Measurements from ENCODE around the gene THBS4. TPM values are rescaled to one million over a fixed set of nuclear protein-coding genes. Genes with fewer than 3 reads are reported as not detected.

THBS4 gene
- total and polyA plus RNA-seq, 10 of the 15 experiments (the other 5 are each of a cell fraction or from before 2014, with no cell fraction given): 0.31 to 1.7 (median 0.75) TPM

GRCh38 chr5:80083101-80083890, 48.1 kb downstream of the THBS4 start:
- ATAC-seq: peak; percentile 92
- intact Hi-C loops (cut with micrococcal nuclease; ENCODE audit: unreplicated experiment): loop anchor here (1.0 to 5.0 kb wide), 5 partner anchors 92 to 381 kb away; partner anchors contain the start of gene MTX3
- in situ Hi-C loops (cut with MboI): loop anchor here (5.0 kb wide), 1 partner anchor 521 kb away; no protein-coding TSS in a partner anchor
- H3K9me3 ChIP-seq (replicated peaks; ENCODE audit: control insufficient read depth, insufficient read depth, low read length): no peaks in the 10 kb centered on the region
- no peaks in the 10 kb centered on the region for H3K27me3 ChIP-seq (replicated peaks in 1 of 2; ENCODE audit: control insufficient read depth in 2 of 2, insufficient read depth in 2 of 2, low read length in 1 of 2)
- POLR2A ChIA-PET: no interaction called here
- WGBS (ENCODE audit: insufficient coverage, insufficient replicate concordance, low lambda C conversion rate, missing lambda C conversion rate): 7% methylated on average over 19 of the region's 19 CpGs
- no peak overlapping the region for H3K9ac ChIP-seq (ENCODE audit: control insufficient read depth, insufficient read depth, low read length)
- FAIRE-seq: peak; percentile 93
- H3K27ac ChIP-seq (ENCODE audit: control insufficient read depth, insufficient read depth): no peak overlapping the region
- H2AFZ ChIP-seq (ENCODE audit: control insufficient read depth, low read depth, low read length): no peak overlapping the region
- CTCF ChIA-PET: interaction anchor here (0.5 to 3.2 kb wide), 79 partner anchors 9 to 1058 kb away, joined by 3 to 28 read pairs (median 4); partner anchors contain the start of gene MTX3
- no peaks in the 10 kb centered on the region for H3K4me1 ChIP-seq (ENCODE audit: control insufficient read depth, insufficient read depth, low read length)
- no peaks in the 10 kb centered on the region for H4K20me1 ChIP-seq (ENCODE audit: control insufficient read depth, insufficient read depth)
- H3K4me3 ChIP-seq: no peak overlapping the region
- H3K4me2 ChIP-seq (ENCODE audit: control insufficient read depth, insufficient read depth): no peak overlapping the region
- H3K36me3 ChIP-seq (ENCODE audit: control insufficient read depth in 2 of 2, insufficient read depth in 2 of 2, low read length in 1 of 2): no peaks in the 10 kb centered on the region
- TF ChIP-seq SMC3 (IDR thresholded peaks at IDR 0.05; ENCODE audit: borderline replicate concordance, low read length) (peak; percentile 52), ZNF207 (IDR thresholded peaks at IDR 0.05; ENCODE audit: borderline replicate concordance) (no peak), RAD21 (IDR thresholded peaks at IDR 0.05; ENCODE audit: insufficient read depth, low read depth, low read length) (peak; percentile 81), SMARCA5 (IDR thresholded peaks at IDR 0.05) (0 out of 2 replicates have a peak, but pooled peaks have one; percentile 24), CTCF (IDR thresholded peaks at IDR 0.05 in 2 of 3, conservative IDR thresholded peaks at IDR 0.05 in 1 of 3; ENCODE audit: control insufficient read depth in 2 of 3, extremely low read depth in 1 of 3, insufficient read depth in 1 of 3, low read depth in 3 of 3, low read length in 3 of 3) (peak; percentile 41 to 69 (median 66); a peak in 5 of 6 replicates), ELK1 (IDR thresholded peaks at IDR 0.05; ENCODE audit: low read depth, low read length) (no peak)
- BruUV-seq (replicated peaks): no TSS peak
- DNase-seq (ENCODE audit: low read depth, low spot score): no peak
- SMC1A ChIA-PET (ENCODE audit: uncharacterized antibody, unreplicated experiment): interaction anchor here (0.8 to 2.6 kb wide), 21 partner anchors 8 to 524 kb away, joined by 3 to 15 read pairs (median 4); no protein-coding TSS in a partner anchor
- RAD21 ChIA-PET (ENCODE audit: unreplicated experiment): interaction anchor here (0.5 to 2.3 kb wide), 21 partner anchors 9 to 1058 kb away, joined by 3 to 17 read pairs (median 3); partner anchors contain the start of gene MTX3
- H3K79me2 ChIP-seq (ENCODE audit: control insufficient read depth, insufficient read depth, low read length): no peaks in the 10 kb centered on the region

Measured in GM12878 (cell line).